ENCODE data around the gene UROS.

- TF ChIP-seq SREBF2 (IDR thresholded peaks at IDR 0.05) (no peak), CTCF (IDR thresholded peaks at IDR 0.05) (no peak), RAD21 (conservative IDR thresholded peaks at IDR 0.05 in 1 of 2, IDR thresholded peaks at IDR 0.05 in 1 of 2) (no peak), EP300 (IDR thresholded peaks at IDR 0.05) (no peak), KDM5A (IDR thresholded peaks at IDR 0.05) (no peak), POLR2A (IDR thresholded peaks at IDR 0.05; ENCODE audit: low read length) (no peak), CEBPB (IDR thresholded peaks at IDR 0.05) (no peak), JUNB (IDR thresholded peaks at IDR 0.05) (no peak), HMGXB4 (CRISPR knock-in tag; IDR thresholded peaks at IDR 0.05; ENCODE audit: borderline replicate concordance) (no peak)
Measured at GRCh38 chr10:125770844-125771243, 52.2 kb downstream of the UROS start.
